Glutamatergic neuron (in vitro differentiated cells): ENCODE data around the gene KCTD8. TPM values are rescaled to one million over a fixed set of nuclear protein-coding genes. Genes with fewer than 3 reads are reported as not detected.

Experiments
- DNase-seq: peaks from one replicate; pipeline ENCODE4 v3.0.0; 2022
- H3K27ac Mint-ChIP-seq: one replicate; pipeline ENCODE4 v1.8.0; 2020; ENCODE audit warnings: mild to moderate bottlenecking, mixed read lengths, inconsistent platforms; ENCODE audit not compliant: unreplicated experiment
- H3K27me3 Mint-ChIP-seq: one replicate; pipeline ENCODE4 v1.8.0; 2020; ENCODE audit warnings: mild to moderate bottlenecking, moderate library complexity, mixed read lengths, inconsistent platforms; ENCODE audit not compliant: unreplicated experiment
- H3K36me3 Mint-ChIP-seq: one replicate; pipeline ENCODE4 v1.8.0; 2020; ENCODE audit warnings: mild to moderate bottlenecking, mixed read lengths, inconsistent platforms; ENCODE audit not compliant: unreplicated experiment
- H3K4me1 Mint-ChIP-seq: one replicate; pipeline ENCODE4 v1.8.0; 2020; ENCODE audit warnings: mild to moderate bottlenecking, low read depth, mixed read lengths, inconsistent platforms; ENCODE audit not compliant: unreplicated experiment
- H3K4me3 Mint-ChIP-seq: one replicate; pipeline ENCODE4 v1.8.0; 2020; ENCODE audit warnings: mild to moderate bottlenecking, mixed read lengths, inconsistent platforms; ENCODE audit not compliant: unreplicated experiment
- H3K9me3 Mint-ChIP-seq: one replicate; pipeline ENCODE4 v1.8.0; 2020; ENCODE audit warnings: mild to moderate bottlenecking, moderate library complexity, mixed read lengths, inconsistent platforms; ENCODE audit not compliant: unreplicated experiment
- CTCF ChIP-seq: fragments of 200-600 bp; sonication (generic); IDR thresholded peaks from one replicate; pipeline ENCODE4 v1.5.0; 2021; ENCODE audit not compliant: partially characterized antibody, unreplicated experiment
- total RNA-seq: library from RNA; stranded (reverse); fragmentation: NEBNext Ultra II Directional; extraction: Animal tissue kit (Norgen Biotek cat#: 25700); gene quantifications from one replicate; pipeline ENCODE4 v1.2.1, GENCODE V29; 2021; ENCODE audit not compliant: unreplicated experiment

Gene KCTD8
- total RNA-seq, 1 donor from 2014 or later: 23.2 TPM

- no peak for DNase-seq
- no peak overlapping the region for H3K27ac Mint-ChIP-seq
Measured at GRCh38 chr4:44149282-44149681, 299.3 kb downstream of the KCTD8 start.

GRCh38 chr4:44147571-44148075 is 301.0 kb downstream of the KCTD8 start:
- H3K4me3 Mint-ChIP-seq: no peak overlapping the region
- peaks cover 2% of the 10 kb centered on the region for H3K4me1 Mint-ChIP-seq
- H3K27ac Mint-ChIP-seq: no peak overlapping the region
- H3K9me3 Mint-ChIP-seq: peaks cover 2% of the 10 kb centered on the region
- no peak for DNase-seq
- H3K27me3 Mint-ChIP-seq: peaks cover 2% of the 10 kb centered on the region
- TF ChIP-seq CTCF: no peak
- H3K36me3 Mint-ChIP-seq: peaks cover 9% of the 10 kb centered on the region

More at GRCh38 chr4:44149282-44149681, 299.3 kb downstream of the KCTD8 start:
- Mint-ChIP-seq H3K4me1 (peaks cover 2% of the 10 kb centered on the region), H3K27me3 (peaks cover 2% of the 10 kb centered on the region), H3K9me3 (peaks cover 2% of the 10 kb centered on the region), H3K4me3 (no peak overlapping the region), H3K36me3 (peaks cover 9% of the 10 kb centered on the region)
- TF ChIP-seq CTCF: no peak

DNA sequence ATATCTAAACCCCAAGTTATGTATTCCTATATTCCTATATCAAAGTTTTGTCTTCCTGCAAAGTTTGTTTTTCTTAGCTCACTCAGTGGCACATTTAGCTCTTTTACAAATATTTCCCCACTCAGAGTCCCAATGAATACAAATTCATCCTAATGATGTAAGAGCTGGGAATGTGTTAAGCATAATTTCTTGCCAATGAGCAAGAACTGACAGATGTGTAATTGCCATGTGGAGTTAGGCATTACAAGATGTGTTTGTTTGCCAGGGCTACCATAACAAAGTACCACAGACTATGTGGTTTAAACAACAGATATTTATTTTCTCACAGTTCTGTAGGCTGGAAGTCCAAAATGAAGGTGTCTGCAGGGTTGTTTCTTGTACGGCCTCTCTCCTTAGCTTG is 302.1 kb downstream of the KCTD8 start:
- no peak for DNase-seq
- no peak overlapping the region for H3K27ac Mint-ChIP-seq
- peaks cover 2% of the 10 kb centered on the region for H3K9me3 Mint-ChIP-seq
- peaks cover 2% of the 10 kb centered on the region for H3K4me1 Mint-ChIP-seq
- H3K4me3 Mint-ChIP-seq: no peak overlapping the region
- H3K36me3 Mint-ChIP-seq: peaks cover 9% of the 10 kb centered on the region
- TF ChIP-seq CTCF: no peak
- H3K27me3 Mint-ChIP-seq: peaks cover 2% of the 10 kb centered on the region

DNA sequence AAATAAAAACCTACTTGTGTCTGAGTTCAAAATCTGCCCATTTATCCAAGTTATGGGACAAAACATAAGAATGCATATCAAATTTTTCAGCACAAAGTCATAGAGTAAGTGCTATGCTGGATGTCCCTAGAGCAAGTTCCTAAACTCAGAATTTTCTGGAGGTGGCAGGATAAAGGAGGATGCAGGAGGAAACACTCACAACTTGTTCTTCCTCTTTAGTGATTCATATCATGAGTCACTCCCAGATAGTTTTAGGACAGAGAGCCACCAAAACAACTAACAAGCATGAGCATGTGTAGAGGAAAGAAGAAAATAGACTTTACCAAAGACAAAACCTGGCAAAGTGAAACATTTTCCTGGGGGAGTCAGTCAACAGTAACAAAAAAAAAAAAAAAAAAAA is 302.7 kb downstream of the KCTD8 start:
- no peak for TF ChIP-seq CTCF

DNA sequence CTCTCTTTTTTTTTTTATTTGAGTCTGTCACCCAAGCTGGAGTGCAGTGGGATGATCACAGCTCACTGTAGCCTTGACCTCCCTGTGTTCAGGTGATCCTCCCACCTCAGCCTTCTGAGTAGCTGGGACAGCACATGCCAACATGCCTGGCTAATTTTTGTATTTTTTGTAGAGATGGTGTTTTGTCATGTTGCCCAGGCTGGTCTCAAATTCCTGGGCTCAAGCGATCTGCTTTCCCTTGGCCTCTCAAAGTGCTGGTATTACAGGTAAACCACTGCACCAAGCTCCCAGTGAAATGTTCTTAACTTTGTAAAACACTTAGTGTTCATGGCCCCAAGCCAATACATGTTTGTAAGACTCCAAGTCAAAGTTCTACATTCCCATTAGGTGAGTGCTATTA is 316.1 kb downstream of the KCTD8 start:
- Mint-ChIP-seq H3K27me3 (no peaks in the 10 kb centered on the region), H3K9me3 (no peaks in the 10 kb centered on the region), H3K4me1 (no peaks in the 10 kb centered on the region), H3K36me3 (no peaks in the 10 kb centered on the region), H3K27ac (no peak overlapping the region), H3K4me3 (no peak overlapping the region)
- no peak for DNase-seq
- TF ChIP-seq CTCF: no peak

More for the DNA sequence above, 302.7 kb downstream of the KCTD8 start:
- peaks cover 2% of the 10 kb centered on the region for H3K27me3 Mint-ChIP-seq
- peaks cover 2% of the 10 kb centered on the region for H3K4me1 Mint-ChIP-seq
- H3K9me3 Mint-ChIP-seq: peaks cover 2% of the 10 kb centered on the region
- H3K4me3 Mint-ChIP-seq: no peak overlapping the region
- peaks cover 9% of the 10 kb centered on the region for H3K36me3 Mint-ChIP-seq
- H3K27ac Mint-ChIP-seq: no peak overlapping the region
- no peak for DNase-seq

Other genes starting within 250 kb of the KCTD8 start
- not detected for gene YIPF7, start 202.8 kb upstream of the KCTD8 start, total RNA-seq
- gene GUF1, start 229.6 kb upstream of the KCTD8 start, total RNA-seq: 26.3 TPM